ENCODE data around the gene ALDH3A1.

The ALDH3A1 gene

GRCh38 chr17:19702217-19702641, 45.9 kb downstream of the ALDH3A1 start:
- DNase-seq: no peak
